ENCODE measurements around the gene NCOR2. TPM values are rescaled to one million over a fixed set of nuclear protein-coding genes. Genes with fewer than 3 reads are reported as not detected.

NCOR2 gene
- total and polyA plus RNA-seq, 2 of the 4 experiments (the other 2 are of a cell fraction), result 12.9 to 40.8 TPM

DNA sequence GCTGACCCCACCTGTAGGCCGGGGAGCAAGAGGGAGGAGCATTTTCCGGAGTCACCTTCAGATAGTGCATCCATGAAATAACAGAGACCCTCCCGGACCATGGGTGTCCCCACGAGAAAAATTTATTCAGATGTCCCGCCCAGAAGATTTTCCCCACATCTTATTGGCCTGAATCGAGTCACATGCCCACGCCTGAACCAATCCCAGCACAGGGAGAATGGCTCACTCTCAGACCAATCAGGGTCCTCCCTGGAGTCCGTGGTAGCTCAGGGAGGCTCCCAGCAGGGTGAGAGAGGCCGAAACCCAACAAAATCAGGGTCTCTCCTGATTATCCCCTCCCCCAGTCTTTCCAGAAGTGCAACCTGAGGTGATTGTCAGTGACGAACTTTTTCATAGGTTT, 16.4 kb upstream of the NCOR2 start:
- Histone ChIP-seq H2BK20ac (ENCODE audit: low read depth, low read length) (no peak overlapping the region), H3K9ac (ENCODE audit: low read depth, low read length) (no peak overlapping the region), H4K5ac (ENCODE audit: low read depth, low read length) (no peak overlapping the region), H2BK120ac (ENCODE audit: low read depth, low read length) (no peak overlapping the region), H3K79me1 (ENCODE audit: low read depth in 1 of 2, low read length in 2 of 2) (no peaks in the 10 kb centered on the region), H3K4ac (ENCODE audit: low read depth, low read length) (no peak overlapping the region), H3K27ac (ENCODE audit: insufficient read depth, low read length) (no peak overlapping the region), H4K20me1 (ENCODE audit: insufficient read depth, low read length) (no peaks in the 10 kb centered on the region), H3K4me3 (ENCODE audit: insufficient read depth, low read depth, low read length) (no peak overlapping the region), H2BK5ac (ENCODE audit: low read depth, low read length, poor library complexity, severe bottlenecking) (no peak overlapping the region), H3K9me1 (ENCODE audit: insufficient read depth, low read length) (no peaks in the 10 kb centered on the region), H2AK5ac (ENCODE audit: low read depth, low read length) (no peak overlapping the region), H4K91ac (ENCODE audit: insufficient read depth, low read depth, low read length) (no peak overlapping the region), H2AK9ac (replicated peaks; ENCODE audit: low read depth, low read length, poor library complexity) (no peak overlapping the region), H2AFZ (replicated peaks; ENCODE audit: low read length, poor library complexity) (no peak overlapping the region), H3K27me3 (ENCODE audit: control insufficient read depth, insufficient read depth, low read length) (peaks cover 2% of the 10 kb centered on the region; the same call in 1 of the 2 replicates), H3K14ac (replicated peaks; ENCODE audit: low read depth, low read length) (no peak overlapping the region), H3K23ac (ENCODE audit: low read depth, low read length) (no peak overlapping the region), H2BK15ac (ENCODE audit: low read depth, low read length) (no peak overlapping the region), H3K4me2 (ENCODE audit: low read depth, low read length) (no peak overlapping the region), H3K18ac (ENCODE audit: low read depth, low read length) (no peak overlapping the region), H4K8ac (ENCODE audit: low read depth in 2 of 2, low read length in 2 of 2) (no peak overlapping the region), H3K56ac (ENCODE audit: extremely low read depth, insufficient read depth, low read length) (no peak overlapping the region), H3K9me3 (ENCODE audit: control insufficient read depth, insufficient read depth, low read length) (peaks cover 6% of the 10 kb centered on the region), H3K4me1 (ENCODE audit: control insufficient read depth, insufficient read depth, low read length) (peaks cover 3% of the 10 kb centered on the region; the same call in 1 of the 2 replicates), H3K36me3 (ENCODE audit: control insufficient read depth, insufficient read depth, low read length) (no peaks in the 10 kb centered on the region)
- ATAC-seq (ENCODE audit: low read depth), result no peak
- DNase-seq, result no peak
- no TSS peak for BruUV-seq (replicated peaks)
- 100% methylated on average over 3 of the region's 10 CpGs; no CpG with 5 or more reads in 1 of the 2 experiments for WGBS, 2 experiments (ENCODE audit: extremely low coverage in 2 of 2, insufficient read length in 1 of 2)
- CTCF ChIA-PET, result interaction anchor here (0.7 kb wide), 1 partner anchor 967 kb away, joined by 3 read pairs; no protein-coding TSS in a partner anchor
- TF ChIP-seq USF2 (IDR thresholded peaks at IDR 0.05; ENCODE audit: low read depth, low read length) (peak; percentile 85), RCOR1 (IDR thresholded peaks at IDR 0.05; ENCODE audit: insufficient replicate concordance, low read length) (no peak)
- intact Hi-C loops (cut with micrococcal nuclease) (no loop called here), in situ Hi-C loops (cut with MboI; ENCODE audit: low sequenced_read_pairs) (no loop called here), dilution Hi-C loops (cut with HindIII; ENCODE audit: low sequenced_read_pairs, unreplicated experiment) (no loop called here)
- POLR2A ChIA-PET (ENCODE audit: unreplicated experiment), result no interaction called here

Data from IMR-90 (cell line).